ENCODE measurements around the gene KCNQ1. TPM values are rescaled to one million over a fixed set of nuclear protein-coding genes. Genes with fewer than 3 reads are reported as not detected.
A peak's percentile ranks its signal among the peaks of the same experiment; 100 is the strongest.

KCNQ1 gene
- total and polyA plus RNA-seq, 2 of the 13 experiments (the other 11 are each of a cell fraction or from before 2014, with no cell fraction given) = 0.02 to 0.08 TPM

DNA sequence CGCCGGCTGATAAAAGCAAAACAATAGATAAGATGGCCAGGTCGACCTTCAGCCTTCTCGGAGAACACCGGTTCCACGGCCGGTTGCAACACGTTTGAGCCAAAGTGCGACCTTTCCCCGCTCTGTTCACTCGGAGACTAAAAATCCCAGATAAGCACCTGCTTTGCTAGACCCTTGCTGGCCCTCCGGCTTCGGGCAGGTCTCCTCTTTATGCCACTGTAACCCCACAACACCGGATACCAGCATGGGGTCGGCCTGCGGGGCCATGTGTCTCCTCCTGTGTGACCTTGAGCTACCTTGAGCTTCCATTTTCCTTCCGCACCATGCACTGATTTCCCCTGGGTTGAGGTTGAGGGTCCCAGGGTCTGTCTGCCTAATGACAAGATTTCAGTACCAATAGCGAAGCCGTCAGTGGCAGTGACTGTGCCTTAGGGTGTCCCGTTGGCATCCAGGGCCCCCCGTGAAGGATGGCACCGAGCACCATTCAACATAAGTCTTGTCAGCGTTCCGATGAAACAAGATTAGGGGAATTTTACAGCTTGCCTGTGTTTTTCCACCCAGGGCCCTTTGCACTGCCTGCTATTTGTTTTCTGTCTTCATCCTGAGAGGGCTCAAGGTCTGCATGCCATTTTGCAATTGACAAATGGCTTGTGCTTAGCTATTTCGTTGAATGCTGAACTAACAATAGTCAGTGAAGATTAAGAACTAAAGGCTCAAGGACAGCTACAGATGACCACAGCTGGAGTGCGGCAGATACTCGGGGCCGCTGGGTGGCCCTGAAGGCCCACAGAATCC, 118.6 kb downstream of the KCNQ1 start (continued):
- TF ChIP-seq HNF4G (IDR thresholded peaks at IDR 0.05; ENCODE audit: borderline replicate concordance, low read depth, low read length) (peak; percentile 96), HNF4G (CRISPR knock-in tag; IDR thresholded peaks at IDR 0.05; ENCODE audit: borderline replicate concordance, low read depth) (peak; percentile 59; the same call in 1 of the 2 replicates), MED8 (CRISPR knock-in tag; IDR thresholded peaks at IDR 0.05; ENCODE audit: insufficient replicate concordance) (peak; percentile 61), ZNF776 (CRISPR knock-in tag; IDR thresholded peaks at IDR 0.05) (no peak), MYC (CRISPR knock-in tag; IDR thresholded peaks at IDR 0.05; ENCODE audit: borderline replicate concordance) (0 out of 2 replicates have a peak, but pooled peaks have one; percentile 41), ZNF547 (CRISPR knock-in tag; IDR thresholded peaks at IDR 0.05) (no peak; the same call in 1 of the 2 replicates), KDM6A (CRISPR knock-in tag; IDR thresholded peaks at IDR 0.05; ENCODE audit: low read depth) (peak; percentile 80; the same call in 1 of the 2 replicates), ZBTB42 (CRISPR knock-in tag; IDR thresholded peaks at IDR 0.05) (no peak), EEA1 (CRISPR knock-in tag; IDR thresholded peaks at IDR 0.05; ENCODE audit: borderline replicate concordance) (no peak), PAF1 (CRISPR knock-in tag; IDR thresholded peaks at IDR 0.05) (no peak), ZFP62 (CRISPR knock-in tag; IDR thresholded peaks at IDR 0.05) (no peak)
- TF ChIP-seq, protein P1, sequence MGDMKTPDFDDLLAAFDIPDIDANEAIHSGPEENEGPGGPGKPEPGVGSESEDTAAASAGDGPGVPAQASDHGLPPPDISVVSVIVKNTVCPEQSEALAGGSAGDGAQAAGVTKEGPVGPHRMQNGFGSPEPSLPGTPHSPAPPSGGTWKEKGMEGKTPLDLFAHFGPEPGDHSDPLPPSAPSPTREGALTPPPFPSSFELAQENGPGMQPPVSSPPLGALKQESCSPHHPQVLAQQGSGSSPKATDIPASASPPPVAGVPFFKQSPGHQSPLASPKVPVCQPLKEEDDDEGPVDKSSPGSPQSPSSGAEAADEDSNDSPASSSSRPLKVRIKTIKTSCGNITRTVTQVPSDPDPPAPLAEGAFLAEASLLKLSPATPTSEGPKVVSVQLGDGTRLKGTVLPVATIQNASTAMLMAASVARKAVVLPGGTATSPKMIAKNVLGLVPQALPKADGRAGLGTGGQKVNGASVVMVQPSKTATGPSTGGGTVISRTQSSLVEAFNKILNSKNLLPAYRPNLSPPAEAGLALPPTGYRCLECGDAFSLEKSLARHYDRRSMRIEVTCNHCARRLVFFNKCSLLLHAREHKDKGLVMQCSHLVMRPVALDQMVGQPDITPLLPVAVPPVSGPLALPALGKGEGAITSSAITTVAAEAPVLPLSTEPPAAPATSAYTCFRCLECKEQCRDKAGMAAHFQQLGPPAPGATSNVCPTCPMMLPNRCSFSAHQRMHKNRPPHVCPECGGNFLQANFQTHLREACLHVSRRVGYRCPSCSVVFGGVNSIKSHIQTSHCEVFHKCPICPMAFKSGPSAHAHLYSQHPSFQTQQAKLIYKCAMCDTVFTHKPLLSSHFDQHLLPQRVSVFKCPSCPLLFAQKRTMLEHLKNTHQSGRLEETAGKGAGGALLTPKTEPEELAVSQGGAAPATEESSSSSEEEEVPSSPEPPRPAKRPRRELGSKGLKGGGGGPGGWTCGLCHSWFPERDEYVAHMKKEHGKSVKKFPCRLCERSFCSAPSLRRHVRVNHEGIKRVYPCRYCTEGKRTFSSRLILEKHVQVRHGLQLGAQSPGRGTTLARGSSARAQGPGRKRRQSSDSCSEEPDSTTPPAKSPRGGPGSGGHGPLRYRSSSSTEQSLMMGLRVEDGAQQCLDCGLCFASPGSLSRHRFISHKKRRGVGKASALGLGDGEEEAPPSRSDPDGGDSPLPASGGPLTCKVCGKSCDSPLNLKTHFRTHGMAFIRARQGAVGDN (CRISPR knock-in tag; IDR thresholded peaks at IDR 0.05) = peak; percentile 85
- TF ChIP-seq, protein P2, sequence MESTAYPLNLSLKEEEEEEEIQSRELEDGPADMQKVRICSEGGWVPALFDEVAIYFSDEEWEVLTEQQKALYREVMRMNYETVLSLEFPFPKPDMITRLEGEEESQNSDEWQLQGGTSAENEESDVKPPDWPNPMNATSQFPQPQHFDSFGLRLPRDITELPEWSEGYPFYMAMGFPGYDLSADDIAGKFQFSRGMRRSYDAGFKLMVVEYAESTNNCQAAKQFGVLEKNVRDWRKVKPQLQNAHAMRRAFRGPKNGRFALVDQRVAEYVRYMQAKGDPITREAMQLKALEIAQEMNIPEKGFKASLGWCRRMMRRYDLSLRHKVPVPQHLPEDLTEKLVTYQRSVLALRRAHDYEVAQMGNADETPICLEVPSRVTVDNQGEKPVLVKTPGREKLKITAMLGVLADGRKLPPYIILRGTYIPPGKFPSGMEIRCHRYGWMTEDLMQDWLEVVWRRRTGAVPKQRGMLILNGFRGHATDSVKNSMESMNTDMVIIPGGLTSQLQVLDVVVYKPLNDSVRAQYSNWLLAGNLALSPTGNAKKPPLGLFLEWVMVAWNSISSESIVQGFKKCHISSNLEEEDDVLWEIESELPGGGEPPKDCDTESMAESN (CRISPR knock-in tag; conservative IDR thresholded peaks at IDR 0.05) = 0 out of 2 replicates have a peak, but pooled peaks have one; percentile 36
- TF ChIP-seq, protein P3, sequence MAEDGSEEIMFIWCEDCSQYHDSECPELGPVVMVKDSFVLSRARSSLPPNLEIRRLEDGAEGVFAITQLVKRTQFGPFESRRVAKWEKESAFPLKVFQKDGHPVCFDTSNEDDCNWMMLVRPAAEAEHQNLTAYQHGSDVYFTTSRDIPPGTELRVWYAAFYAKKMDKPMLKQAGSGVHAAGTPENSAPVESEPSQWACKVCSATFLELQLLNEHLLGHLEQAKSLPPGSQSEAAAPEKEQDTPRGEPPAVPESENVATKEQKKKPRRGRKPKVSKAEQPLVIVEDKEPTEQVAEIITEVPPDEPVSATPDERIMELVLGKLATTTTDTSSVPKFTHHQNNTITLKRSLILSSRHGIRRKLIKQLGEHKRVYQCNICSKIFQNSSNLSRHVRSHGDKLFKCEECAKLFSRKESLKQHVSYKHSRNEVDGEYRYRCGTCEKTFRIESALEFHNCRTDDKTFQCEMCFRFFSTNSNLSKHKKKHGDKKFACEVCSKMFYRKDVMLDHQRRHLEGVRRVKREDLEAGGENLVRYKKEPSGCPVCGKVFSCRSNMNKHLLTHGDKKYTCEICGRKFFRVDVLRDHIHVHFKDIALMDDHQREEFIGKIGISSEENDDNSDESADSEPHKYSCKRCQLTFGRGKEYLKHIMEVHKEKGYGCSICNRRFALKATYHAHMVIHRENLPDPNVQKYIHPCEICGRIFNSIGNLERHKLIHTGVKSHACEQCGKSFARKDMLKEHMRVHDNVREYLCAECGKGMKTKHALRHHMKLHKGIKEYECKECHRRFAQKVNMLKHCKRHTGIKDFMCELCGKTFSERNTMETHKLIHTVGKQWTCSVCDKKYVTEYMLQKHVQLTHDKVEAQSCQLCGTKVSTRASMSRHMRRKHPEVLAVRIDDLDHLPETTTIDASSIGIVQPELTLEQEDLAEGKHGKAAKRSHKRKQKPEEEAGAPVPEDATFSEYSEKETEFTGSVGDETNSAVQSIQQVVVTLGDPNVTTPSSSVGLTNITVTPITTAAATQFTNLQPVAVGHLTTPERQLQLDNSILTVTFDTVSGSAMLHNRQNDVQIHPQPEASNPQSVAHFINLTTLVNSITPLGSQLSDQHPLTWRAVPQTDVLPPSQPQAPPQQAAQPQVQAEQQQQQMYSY (CRISPR knock-in tag; IDR thresholded peaks at IDR 0.05) = peak; percentile 48; the same call in 1 of the 2 replicates
- TF ChIP-seq, protein P4, sequence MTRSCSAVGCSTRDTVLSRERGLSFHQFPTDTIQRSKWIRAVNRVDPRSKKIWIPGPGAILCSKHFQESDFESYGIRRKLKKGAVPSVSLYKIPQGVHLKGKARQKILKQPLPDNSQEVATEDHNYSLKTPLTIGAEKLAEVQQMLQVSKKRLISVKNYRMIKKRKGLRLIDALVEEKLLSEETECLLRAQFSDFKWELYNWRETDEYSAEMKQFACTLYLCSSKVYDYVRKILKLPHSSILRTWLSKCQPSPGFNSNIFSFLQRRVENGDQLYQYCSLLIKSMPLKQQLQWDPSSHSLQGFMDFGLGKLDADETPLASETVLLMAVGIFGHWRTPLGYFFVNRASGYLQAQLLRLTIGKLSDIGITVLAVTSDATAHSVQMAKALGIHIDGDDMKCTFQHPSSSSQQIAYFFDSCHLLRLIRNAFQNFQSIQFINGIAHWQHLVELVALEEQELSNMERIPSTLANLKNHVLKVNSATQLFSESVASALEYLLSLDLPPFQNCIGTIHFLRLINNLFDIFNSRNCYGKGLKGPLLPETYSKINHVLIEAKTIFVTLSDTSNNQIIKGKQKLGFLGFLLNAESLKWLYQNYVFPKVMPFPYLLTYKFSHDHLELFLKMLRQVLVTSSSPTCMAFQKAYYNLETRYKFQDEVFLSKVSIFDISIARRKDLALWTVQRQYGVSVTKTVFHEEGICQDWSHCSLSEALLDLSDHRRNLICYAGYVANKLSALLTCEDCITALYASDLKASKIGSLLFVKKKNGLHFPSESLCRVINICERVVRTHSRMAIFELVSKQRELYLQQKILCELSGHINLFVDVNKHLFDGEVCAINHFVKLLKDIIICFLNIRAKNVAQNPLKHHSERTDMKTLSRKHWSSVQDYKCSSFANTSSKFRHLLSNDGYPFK (CRISPR knock-in tag; IDR thresholded peaks at IDR 0.05; ENCODE audit: borderline replicate concordance) = 0 out of 2 replicates have a peak, but pooled peaks have one; percentile 60

Data from HepG2 (cell line).